ENCODE results near the gene DLGAP4.

Gene DLGAP4

DNA sequence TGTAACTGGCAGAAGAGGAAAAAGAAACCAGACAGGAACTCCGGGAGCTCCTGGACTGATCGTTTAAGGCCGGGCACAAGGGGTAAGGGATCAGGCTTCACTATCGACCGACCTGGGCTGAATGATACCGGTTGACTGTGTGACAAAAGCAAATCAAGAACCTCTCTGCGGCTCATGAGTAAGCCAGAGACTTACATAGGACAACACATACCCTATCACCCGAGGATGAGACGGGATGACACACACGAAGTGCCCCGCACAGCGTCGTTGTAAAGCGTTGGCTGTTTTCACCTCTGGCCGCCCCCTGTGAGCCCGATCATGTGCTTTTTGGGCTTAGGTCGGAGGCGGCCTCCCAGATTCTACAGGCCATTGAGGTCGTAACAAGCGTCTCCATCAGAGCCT, 266.6 kb downstream of the DLGAP4 start:
- Histone ChIP-seq H3K27me3 (replicated peaks; ENCODE audit: insufficient read depth, low read length) (no peaks in the 10 kb centered on the region), H3K36me3 (replicated peaks; ENCODE audit: insufficient read depth, low read length) (no peaks in the 10 kb centered on the region), H3K27ac (ENCODE audit: low read length) (no peak overlapping the region; the same call in 1 of the 2 replicates), H3K9me3 (replicated peaks; ENCODE audit: insufficient read depth, low read length) (no peaks in the 10 kb centered on the region), H2AFZ (ENCODE audit: low read length) (peak overlapping the region; percentile 72), H3F3A (ENCODE audit: insufficient read depth, low read length) (peaks cover 24% of the 10 kb centered on the region), H3K9me2 (replicated peaks; ENCODE audit: insufficient read depth, low read length) (no peaks in the 10 kb centered on the region), H4K20me1 (ENCODE audit: insufficient read depth, low read length) (no peaks in the 10 kb centered on the region), H3K4me3 (ENCODE audit: low read length) (peak overlapping the region; percentile 50; the same call in 1 of the 2 replicates), H3K4me1 (ENCODE audit: low read length) (0 out of 2 replicates have a peak, but pooled peaks cover 9% of the 10 kb centered on the region), H3K79me2 (ENCODE audit: low read length) (peaks cover 36% of the 10 kb centered on the region), H3K9ac (ENCODE audit: low read length) (peak overlapping the region; percentile 10; the same call in 1 of the 2 replicates), H3K4me2 (ENCODE audit: low read depth, low read length) (peak overlapping the region; percentile 44; the same call in 1 of the 2 replicates)
- TF ChIP-seq EZH2phosphoT487 (IDR thresholded peaks at IDR 0.05; ENCODE audit: low read length) (no peak), EZH2 (optimal IDR thresholded peaks at IDR 0.05; ENCODE audit: low read depth, low read length) (no peak)
- TF ChIP-seq, protein P1, sequence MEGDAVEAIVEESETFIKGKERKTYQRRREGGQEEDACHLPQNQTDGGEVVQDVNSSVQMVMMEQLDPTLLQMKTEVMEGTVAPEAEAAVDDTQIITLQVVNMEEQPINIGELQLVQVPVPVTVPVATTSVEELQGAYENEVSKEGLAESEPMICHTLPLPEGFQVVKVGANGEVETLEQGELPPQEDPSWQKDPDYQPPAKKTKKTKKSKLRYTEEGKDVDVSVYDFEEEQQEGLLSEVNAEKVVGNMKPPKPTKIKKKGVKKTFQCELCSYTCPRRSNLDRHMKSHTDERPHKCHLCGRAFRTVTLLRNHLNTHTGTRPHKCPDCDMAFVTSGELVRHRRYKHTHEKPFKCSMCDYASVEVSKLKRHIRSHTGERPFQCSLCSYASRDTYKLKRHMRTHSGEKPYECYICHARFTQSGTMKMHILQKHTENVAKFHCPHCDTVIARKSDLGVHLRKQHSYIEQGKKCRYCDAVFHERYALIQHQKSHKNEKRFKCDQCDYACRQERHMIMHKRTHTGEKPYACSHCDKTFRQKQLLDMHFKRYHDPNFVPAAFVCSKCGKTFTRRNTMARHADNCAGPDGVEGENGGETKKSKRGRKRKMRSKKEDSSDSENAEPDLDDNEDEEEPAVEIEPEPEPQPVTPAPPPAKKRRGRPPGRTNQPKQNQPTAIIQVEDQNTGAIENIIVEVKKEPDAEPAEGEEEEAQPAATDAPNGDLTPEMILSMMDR (IDR thresholded peaks at IDR 0.05; ENCODE audit: low read length): no peak
- DNase-seq: no peak

DNA sequence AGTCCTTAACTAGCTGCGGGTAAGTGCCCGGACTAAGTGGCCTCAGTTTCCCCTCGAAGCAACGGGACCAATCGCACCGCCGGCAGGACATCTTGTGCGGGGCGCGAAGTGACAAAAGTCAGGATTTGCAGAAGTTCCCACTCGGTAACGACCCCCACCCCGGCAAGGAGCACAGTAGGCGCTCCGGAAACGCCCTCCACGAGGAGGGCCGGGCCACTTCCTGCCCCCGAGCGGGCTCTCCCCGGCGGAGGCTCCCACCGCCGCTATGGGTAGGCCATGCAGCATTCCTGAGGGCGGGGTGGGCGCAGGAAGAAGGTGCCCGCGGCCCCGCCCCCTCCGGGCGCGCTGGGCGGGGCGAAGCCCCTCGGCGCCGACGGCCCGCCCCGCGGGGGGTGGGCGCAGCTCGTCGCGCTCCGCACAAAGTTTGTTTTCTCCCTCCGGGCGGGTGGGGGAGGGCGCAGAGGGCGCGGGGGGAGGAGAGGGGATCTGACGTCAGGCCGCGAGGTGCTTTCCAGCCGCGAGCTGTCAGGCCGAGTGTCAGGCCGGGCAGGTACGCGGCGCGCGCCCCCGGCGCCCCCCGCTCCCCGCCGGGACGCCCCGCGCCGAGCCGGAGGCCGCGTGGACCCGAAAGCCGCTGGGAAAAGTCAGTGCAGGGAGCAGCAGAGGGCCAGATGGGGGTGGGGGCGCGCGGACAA, 267.1 kb downstream of the DLGAP4 start, which contains the start of gene TGIF2:
Gene TGIF2 (plus strand): TSS at position 495 of the 695 bp plus-strand sequence. CDS start 5,178 bp downstream, outside the sequence.
- H3K9me3 ChIP-seq (replicated peaks; ENCODE audit: insufficient read depth, low read length): no peaks in the 10 kb centered on the region
- peaks cover 24% of the 10 kb centered on the region for H3F3A ChIP-seq (ENCODE audit: insufficient read depth, low read length)
- H3K79me2 ChIP-seq (ENCODE audit: low read length): peaks cover 42% of the 10 kb centered on the region
- no peaks in the 10 kb centered on the region for H3K27me3 ChIP-seq (replicated peaks; ENCODE audit: insufficient read depth, low read length)
- H4K20me1 ChIP-seq (ENCODE audit: insufficient read depth, low read length): no peaks in the 10 kb centered on the region
- H3K9me2 ChIP-seq (replicated peaks; ENCODE audit: insufficient read depth, low read length): no peaks in the 10 kb centered on the region
- H3K9ac ChIP-seq (ENCODE audit: low read length): peak within 1 kb of the TSS; percentile 97
- 0 out of 2 replicates have a peak, but pooled peaks cover 9% of the 10 kb centered on the region for H3K4me1 ChIP-seq (ENCODE audit: low read length)
- TF ChIP-seq, protein P1 (IDR thresholded peaks at IDR 0.05; ENCODE audit: low read length): no peak
- no peak for TF ChIP-seq EZH2 (optimal IDR thresholded peaks at IDR 0.05; ENCODE audit: low read depth, low read length)
- TF ChIP-seq EZH2phosphoT487 (IDR thresholded peaks at IDR 0.05; ENCODE audit: low read length): no peak
- DNase-seq: peak; percentile 84
- no peaks in the 10 kb centered on the region for H3K36me3 ChIP-seq (replicated peaks; ENCODE audit: insufficient read depth, low read length)
- H3K27ac ChIP-seq (ENCODE audit: low read length): peak within 1 kb of the TSS; percentile 50
- peak within 1 kb of the TSS; percentile 74 for H3K4me2 ChIP-seq (ENCODE audit: low read depth, low read length)
- H3K4me3 ChIP-seq (ENCODE audit: low read length): peak within 1 kb of the TSS; percentile 78
- peak within 1 kb of the TSS; percentile 81 for H2AFZ ChIP-seq (ENCODE audit: low read length)

DNA sequence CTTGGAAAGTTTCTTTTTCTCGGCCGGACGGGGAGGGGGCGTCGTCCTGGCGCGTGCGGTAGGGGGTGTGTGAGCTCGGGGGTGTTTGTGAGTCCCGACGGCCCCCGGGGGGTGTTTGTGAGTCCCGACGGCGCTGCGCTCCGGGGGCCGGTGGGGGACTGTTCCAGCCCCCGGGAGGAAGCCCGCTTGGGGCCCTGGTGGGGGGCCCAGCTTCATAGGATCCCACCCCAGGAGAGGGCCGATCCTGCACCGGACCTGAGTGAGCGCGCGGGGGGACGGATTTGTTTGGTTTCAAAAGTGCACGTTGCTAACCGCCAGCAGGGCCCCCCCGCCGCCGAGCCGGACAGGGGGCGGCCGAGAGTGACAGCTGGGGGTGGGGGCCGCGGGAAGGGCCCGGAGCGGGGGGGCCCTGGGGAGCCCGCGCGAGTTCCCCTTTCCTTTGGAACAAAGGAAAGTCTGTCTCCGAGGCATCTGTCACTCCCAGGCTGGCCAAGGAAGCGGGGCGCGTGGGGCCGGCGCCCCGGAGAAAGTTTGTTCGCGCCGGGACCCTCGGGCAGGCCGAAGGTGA, 267.7 kb downstream of the DLGAP4 start:
- Histone ChIP-seq H3K79me2 (ENCODE audit: low read length) (peaks cover 48% of the 10 kb centered on the region), H3K4me3 (ENCODE audit: low read length) (peak overlapping the region; percentile 78), H3K27ac (ENCODE audit: low read length) (peak overlapping the region; percentile 50), H3K9ac (ENCODE audit: low read length) (peak overlapping the region; percentile 97), H3K36me3 (replicated peaks; ENCODE audit: insufficient read depth, low read length) (no peaks in the 10 kb centered on the region), H3K9me2 (replicated peaks; ENCODE audit: insufficient read depth, low read length) (no peaks in the 10 kb centered on the region), H3K27me3 (replicated peaks; ENCODE audit: insufficient read depth, low read length) (no peaks in the 10 kb centered on the region), H3K4me1 (ENCODE audit: low read length) (0 out of 2 replicates have a peak, but pooled peaks cover 9% of the 10 kb centered on the region), H3K9me3 (replicated peaks; ENCODE audit: insufficient read depth, low read length) (no peaks in the 10 kb centered on the region), H4K20me1 (ENCODE audit: insufficient read depth, low read length) (no peaks in the 10 kb centered on the region), H2AFZ (ENCODE audit: low read length) (peak overlapping the region; percentile 58; the same call in 1 of the 2 replicates), H3K4me2 (ENCODE audit: low read depth, low read length) (peak overlapping the region; percentile 37; the same call in 1 of the 2 replicates), H3F3A (ENCODE audit: insufficient read depth, low read length) (peaks cover 24% of the 10 kb centered on the region)
- peak; percentile 45 for DNase-seq
- TF ChIP-seq EZH2 (optimal IDR thresholded peaks at IDR 0.05; ENCODE audit: low read depth, low read length): no peak
